ENCODE data around the gene RANBP3.
A peak's percentile ranks its signal among the peaks of the same experiment; 100 is the strongest.

Gene RANBP3

GRCh38 chr19:5977785-5978605 is at the start of gene RANBP3 (continued):
- TF ChIP-seq ZNF354C (tag by site-specific recombination; IDR thresholded peaks at IDR 0.05; ENCODE audit: borderline replicate concordance, low read depth) (no peak), HOXA7 (CRISPR knock-in tag; IDR thresholded peaks at IDR 0.05; ENCODE audit: borderline replicate concordance) (no peak), ZNF830 (tag by site-specific recombination; IDR thresholded peaks at IDR 0.05; ENCODE audit: low read depth) (no peak), ZFP69B (tag by site-specific recombination; IDR thresholded peaks at IDR 0.05) (0 out of 2 replicates have a peak, but pooled peaks have one; percentile 23), ZFHX2 (tag by site-specific recombination; conservative IDR thresholded peaks at IDR 0.05) (peak; percentile 62), ZBTB17 (tag by site-specific recombination; IDR thresholded peaks at IDR 0.05) (peak; percentile 84), ZNF239 (tag by site-specific recombination; IDR thresholded peaks at IDR 0.05) (no peak), ZNF488 (tag by site-specific recombination; IDR thresholded peaks at IDR 0.05) (no peak), HOXD13 (CRISPR knock-in tag; IDR thresholded peaks at IDR 0.05; ENCODE audit: borderline replicate concordance) (no peak), ZNF214 (tag by site-specific recombination; IDR thresholded peaks at IDR 0.05; ENCODE audit: borderline replicate concordance) (no peak), ZNF394 (tag by site-specific recombination; IDR thresholded peaks at IDR 0.05; ENCODE audit: borderline replicate concordance) (no peak), ZNF658 (tag by site-specific recombination; IDR thresholded peaks at IDR 0.05) (no peak), ZSCAN18 (tag by site-specific recombination; IDR thresholded peaks at IDR 0.05) (no peak), ZNF571 (tag by site-specific recombination; IDR thresholded peaks at IDR 0.05) (no peak), ZNF248 (tag by site-specific recombination; IDR thresholded peaks at IDR 0.05) (no peak), ZNF677 (tag by site-specific recombination; IDR thresholded peaks at IDR 0.05) (0 out of 2 replicates have a peak, but pooled peaks have one; percentile 25), ZNF76 (tag by site-specific recombination; IDR thresholded peaks at IDR 0.05; ENCODE audit: borderline replicate concordance, low read depth) (peak; percentile 98), ZBTB49 (tag by site-specific recombination; IDR thresholded peaks at IDR 0.05; ENCODE audit: low read depth) (no peak), ZNF423 (tag by site-specific recombination; IDR thresholded peaks at IDR 0.05) (no peak), ZFP37 (tag by site-specific recombination; IDR thresholded peaks at IDR 0.05) (peak; percentile 13), ZNF274 (IDR thresholded peaks at IDR 0.05; ENCODE audit: low read length) (no peak), ZNF274 (tag by site-specific recombination; IDR thresholded peaks at IDR 0.05; ENCODE audit: borderline replicate concordance) (no peak), SP2 (tag by site-specific recombination; IDR thresholded peaks at IDR 0.05) (peak; percentile 98), GLI2 (tag by site-specific recombination; IDR thresholded peaks at IDR 0.05; ENCODE audit: borderline replicate concordance, low read depth) (no peak), ZNF555 (tag by site-specific recombination; conservative IDR thresholded peaks at IDR 0.05) (no peak), MYNN (tag by site-specific recombination; IDR thresholded peaks at IDR 0.05; ENCODE audit: borderline replicate concordance) (no peak)
- TF ChIP-seq, protein P1, sequence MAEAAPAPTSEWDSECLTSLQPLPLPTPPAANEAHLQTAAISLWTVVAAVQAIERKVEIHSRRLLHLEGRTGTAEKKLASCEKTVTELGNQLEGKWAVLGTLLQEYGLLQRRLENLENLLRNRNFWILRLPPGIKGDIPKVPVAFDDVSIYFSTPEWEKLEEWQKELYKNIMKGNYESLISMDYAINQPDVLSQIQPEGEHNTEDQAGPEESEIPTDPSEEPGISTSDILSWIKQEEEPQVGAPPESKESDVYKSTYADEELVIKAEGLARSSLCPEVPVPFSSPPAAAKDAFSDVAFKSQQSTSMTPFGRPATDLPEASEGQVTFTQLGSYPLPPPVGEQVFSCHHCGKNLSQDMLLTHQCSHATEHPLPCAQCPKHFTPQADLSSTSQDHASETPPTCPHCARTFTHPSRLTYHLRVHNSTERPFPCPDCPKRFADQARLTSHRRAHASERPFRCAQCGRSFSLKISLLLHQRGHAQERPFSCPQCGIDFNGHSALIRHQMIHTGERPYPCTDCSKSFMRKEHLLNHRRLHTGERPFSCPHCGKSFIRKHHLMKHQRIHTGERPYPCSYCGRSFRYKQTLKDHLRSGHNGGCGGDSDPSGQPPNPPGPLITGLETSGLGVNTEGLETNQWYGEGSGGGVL (tag by site-specific recombination; IDR thresholded peaks at IDR 0.05) = no peak
- TF ChIP-seq, protein P2, sequence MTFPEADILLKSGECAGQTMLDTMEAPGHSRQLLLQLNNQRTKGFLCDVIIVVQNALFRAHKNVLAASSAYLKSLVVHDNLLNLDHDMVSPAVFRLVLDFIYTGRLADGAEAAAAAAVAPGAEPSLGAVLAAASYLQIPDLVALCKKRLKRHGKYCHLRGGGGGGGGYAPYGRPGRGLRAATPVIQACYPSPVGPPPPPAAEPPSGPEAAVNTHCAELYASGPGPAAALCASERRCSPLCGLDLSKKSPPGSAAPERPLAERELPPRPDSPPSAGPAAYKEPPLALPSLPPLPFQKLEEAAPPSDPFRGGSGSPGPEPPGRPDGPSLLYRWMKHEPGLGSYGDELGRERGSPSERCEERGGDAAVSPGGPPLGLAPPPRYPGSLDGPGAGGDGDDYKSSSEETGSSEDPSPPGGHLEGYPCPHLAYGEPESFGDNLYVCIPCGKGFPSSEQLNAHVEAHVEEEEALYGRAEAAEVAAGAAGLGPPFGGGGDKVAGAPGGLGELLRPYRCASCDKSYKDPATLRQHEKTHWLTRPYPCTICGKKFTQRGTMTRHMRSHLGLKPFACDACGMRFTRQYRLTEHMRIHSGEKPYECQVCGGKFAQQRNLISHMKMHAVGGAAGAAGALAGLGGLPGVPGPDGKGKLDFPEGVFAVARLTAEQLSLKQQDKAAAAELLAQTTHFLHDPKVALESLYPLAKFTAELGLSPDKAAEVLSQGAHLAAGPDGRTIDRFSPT (tag by site-specific recombination; IDR thresholded peaks at IDR 0.05) = no peak
- TF ChIP-seq, protein P3, sequence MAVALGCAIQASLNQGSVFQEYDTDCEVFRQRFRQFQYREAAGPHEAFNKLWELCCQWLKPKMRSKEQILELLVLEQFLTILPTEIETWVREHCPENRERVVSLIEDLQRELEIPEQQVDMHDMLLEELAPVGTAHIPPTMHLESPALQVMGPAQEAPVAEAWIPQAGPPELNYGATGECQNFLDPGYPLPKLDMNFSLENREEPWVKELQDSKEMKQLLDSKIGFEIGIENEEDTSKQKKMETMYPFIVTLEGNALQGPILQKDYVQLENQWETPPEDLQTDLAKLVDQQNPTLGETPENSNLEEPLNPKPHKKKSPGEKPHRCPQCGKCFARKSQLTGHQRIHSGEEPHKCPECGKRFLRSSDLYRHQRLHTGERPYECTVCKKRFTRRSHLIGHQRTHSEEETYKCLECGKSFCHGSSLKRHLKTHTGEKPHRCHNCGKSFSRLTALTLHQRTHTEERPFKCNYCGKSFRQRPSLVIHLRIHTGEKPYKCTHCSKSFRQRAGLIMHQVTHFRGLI (tag by site-specific recombination; IDR thresholded peaks at IDR 0.05) = no peak
